MM.1S (cell line): Measurements from ENCODE around the gene TMEM135.

Experiments
- EZH2 ChIP-seq: fragments of 300-600 bp; sonication (generic); optimal IDR thresholded peaks from 2 replicates; pipeline ENCODE3; 2017; ENCODE audit warnings: low read depth, mild to moderate bottlenecking, antibody characterized with exemption, low read length, mixed read lengths
- EZH2phosphoT487 ChIP-seq: fragments of 300-600 bp; sonication (generic); IDR thresholded peaks from 2 replicates; pipeline ENCODE4 v1.6.1; 2018; ENCODE audit warnings: antibody characterized with exemption, low read length
- TF ChIP-seq, protein P1 (sequence below): fragments of 300-600 bp; sonication (generic); IDR thresholded peaks from 2 replicates; pipeline ENCODE4 v1.5.1; 2016; ENCODE audit warnings: antibody characterized with exemption, low read length, mixed read lengths

DNA sequence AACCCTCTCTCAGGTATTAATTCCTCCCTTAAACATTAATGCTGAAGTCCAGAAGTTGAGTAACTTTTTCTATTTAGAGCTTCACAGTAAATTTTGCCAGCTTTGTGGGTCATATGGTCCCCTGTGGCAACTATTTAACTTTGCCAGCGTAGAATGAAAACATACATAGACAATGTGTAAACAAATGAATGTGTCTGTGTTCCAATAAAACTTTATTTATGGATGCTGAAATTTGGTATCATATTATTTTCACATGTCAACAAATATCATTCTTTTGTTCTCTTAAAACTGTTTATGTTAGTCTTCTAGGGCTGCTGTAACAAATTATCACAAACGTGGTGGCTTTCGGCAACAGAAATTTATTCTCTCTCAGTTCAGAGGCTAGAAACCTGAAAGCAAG lies 85.1 kb downstream of the TMEM135 start:
- TF ChIP-seq, protein P1, sequence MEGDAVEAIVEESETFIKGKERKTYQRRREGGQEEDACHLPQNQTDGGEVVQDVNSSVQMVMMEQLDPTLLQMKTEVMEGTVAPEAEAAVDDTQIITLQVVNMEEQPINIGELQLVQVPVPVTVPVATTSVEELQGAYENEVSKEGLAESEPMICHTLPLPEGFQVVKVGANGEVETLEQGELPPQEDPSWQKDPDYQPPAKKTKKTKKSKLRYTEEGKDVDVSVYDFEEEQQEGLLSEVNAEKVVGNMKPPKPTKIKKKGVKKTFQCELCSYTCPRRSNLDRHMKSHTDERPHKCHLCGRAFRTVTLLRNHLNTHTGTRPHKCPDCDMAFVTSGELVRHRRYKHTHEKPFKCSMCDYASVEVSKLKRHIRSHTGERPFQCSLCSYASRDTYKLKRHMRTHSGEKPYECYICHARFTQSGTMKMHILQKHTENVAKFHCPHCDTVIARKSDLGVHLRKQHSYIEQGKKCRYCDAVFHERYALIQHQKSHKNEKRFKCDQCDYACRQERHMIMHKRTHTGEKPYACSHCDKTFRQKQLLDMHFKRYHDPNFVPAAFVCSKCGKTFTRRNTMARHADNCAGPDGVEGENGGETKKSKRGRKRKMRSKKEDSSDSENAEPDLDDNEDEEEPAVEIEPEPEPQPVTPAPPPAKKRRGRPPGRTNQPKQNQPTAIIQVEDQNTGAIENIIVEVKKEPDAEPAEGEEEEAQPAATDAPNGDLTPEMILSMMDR: no peak
- TF ChIP-seq EZH2: no peak
- no peak for TF ChIP-seq EZH2phosphoT487
